HEK293 (cell line): Measurements from ENCODE around the gene ZNF709.

ENCODE experiments used
- ZNF169 ChIP-seq: fragments of 450-650 bp; formaldehyde crosslinking; IDR thresholded peaks from 2 replicates; pipeline ENCODE4 v1.5.1; 2016; ENCODE audit warnings: missing biosample characterization, missing genetic modification characterization
- ZNF792 ChIP-seq: fragments of 450-650 bp; formaldehyde crosslinking; IDR thresholded peaks from 2 replicates; pipeline ENCODE4 v1.5.1; 2016; ENCODE audit warnings: missing biosample characterization, missing genetic modification characterization

GRCh38 chr19:12484011-12484370, 625 bp downstream of the ZNF709 start:
- TF ChIP-seq ZNF792 (no peak), ZNF169 (tag by site-specific recombination) (no peak)
